Activated effector memory CD4-positive, alpha-beta T cell treated with Interleukin-2 at 50 U/mL for 16 hours (primary cell): ENCODE results near the gene RPAP3.
"Not testable (repeated sequence)": the region's sequence is repeated elsewhere in the genome, so short reads cannot be mapped to it uniquely, and the experiment has no call there.

Experiments used
- DNase-seq: peaks from one replicate; pipeline ENCODE4 v3.0.0-alpha.2; 2020

Gene RPAP3

DNA sequence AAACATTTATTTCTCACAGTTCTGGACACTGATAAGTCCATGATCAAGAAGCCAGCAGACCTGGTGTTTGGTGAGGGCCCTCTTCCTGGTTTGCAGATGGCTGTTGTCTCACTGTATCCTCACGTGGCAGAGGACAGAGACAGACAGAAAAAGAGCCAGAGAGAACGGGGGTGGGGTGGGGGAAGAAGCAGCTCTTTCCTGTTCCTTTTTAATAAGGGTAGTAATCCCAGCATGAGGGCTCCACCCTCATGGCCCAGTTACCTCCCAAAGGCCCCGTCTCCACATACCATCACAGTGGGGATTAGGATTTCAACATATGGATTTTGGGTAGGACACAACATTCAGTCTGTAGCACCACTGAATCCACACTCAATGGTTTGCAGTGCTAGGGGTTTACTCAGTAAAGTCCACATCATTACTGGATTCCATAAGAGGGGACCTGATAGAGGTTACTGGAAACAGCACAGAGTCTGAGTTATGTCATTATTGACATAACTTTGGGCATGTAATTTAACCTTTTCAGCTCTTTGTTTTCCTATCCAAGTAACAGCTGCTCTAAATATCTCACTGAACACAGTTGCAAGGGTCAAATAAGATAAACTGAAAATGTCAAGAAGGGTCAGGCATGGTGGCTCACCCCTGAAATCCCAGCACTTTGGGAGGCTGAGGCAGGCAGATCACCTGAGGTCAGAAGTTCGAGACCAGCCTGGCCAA lies 53.2 kb downstream of the RPAP3 start:
- no peak for DNase-seq

DNA sequence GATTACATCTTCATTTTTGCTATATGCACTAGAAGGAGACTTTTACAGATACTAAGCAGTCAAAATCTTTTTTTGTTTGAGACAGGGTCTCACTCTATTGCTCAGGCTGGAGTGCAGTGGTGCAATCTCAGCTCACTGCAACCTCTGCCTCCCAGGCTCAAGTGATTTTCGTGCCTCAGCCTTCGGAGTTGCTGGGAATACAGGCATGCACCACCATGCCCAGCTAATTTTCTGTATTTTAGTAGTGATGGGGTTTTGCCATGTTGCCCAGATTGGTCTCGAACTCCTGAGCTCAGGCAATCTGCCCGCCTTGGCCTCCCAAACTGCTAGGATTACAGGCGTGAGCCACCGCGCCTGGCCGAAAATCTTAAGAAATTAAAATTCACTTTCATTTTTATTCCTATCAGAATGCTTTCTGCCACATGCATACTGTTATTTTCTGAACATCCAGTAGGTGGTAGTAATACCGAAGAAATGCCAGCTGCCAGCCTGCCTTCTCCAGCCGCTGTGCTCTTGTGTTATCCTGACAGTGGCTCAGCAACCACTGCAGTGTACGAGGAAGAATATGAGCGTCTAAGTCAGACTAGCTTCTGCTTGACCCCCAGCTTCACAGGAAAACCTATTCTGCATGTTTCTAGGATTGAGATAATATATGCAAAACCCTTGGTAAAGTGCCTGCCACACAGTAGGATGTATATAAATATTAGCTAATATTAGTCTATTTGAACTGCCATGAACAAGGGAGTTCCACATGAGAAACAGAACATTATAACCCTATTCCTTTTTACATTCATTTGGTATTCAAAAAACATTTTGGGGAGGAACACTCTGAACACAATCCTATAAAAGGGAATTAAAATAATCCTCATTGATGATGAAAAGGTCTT lies 54.2 kb downstream of the RPAP3 start:
- DNase-seq = peak; percentile 19

DNA sequence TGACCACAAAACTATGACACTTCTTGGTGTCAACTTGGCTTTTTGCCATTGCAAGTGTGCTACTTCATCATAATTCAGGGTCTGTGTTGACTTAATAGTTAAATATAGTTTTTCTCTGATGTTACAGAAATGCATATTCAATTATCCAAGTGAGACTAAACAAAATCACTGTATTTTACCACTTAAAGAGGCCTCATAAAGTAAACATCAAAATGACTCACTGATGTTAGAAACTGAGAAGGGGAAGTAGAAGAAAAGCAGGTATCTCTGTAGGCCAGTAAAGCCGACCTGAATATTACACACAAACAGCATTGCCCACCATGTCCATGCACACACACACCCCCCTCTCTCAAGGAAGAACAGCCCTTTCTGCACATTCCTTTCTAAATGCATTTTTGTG lies 55.4 kb downstream of the RPAP3 start:
- DNase-seq = no peak

DNA sequence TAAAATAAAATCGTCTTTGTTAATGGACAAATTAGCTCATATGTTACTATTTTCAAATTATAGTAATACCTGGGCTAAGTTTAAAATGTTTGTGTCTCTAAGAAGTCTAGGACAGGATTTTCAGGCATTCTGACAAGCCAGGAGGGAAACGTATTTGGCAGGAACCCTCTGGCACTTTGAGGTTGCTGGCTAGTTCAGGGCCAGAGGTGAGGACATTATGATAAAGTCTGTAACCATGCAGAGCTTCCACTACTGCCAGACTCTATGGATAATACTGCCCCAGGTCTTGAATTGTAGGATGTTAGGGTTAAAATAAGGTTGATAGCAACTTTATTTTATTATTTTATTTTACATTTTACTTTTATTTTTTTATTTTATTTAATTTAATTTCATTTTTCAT lies 56.4 kb downstream of the RPAP3 start:
- DNase-seq = no peak

DNA sequence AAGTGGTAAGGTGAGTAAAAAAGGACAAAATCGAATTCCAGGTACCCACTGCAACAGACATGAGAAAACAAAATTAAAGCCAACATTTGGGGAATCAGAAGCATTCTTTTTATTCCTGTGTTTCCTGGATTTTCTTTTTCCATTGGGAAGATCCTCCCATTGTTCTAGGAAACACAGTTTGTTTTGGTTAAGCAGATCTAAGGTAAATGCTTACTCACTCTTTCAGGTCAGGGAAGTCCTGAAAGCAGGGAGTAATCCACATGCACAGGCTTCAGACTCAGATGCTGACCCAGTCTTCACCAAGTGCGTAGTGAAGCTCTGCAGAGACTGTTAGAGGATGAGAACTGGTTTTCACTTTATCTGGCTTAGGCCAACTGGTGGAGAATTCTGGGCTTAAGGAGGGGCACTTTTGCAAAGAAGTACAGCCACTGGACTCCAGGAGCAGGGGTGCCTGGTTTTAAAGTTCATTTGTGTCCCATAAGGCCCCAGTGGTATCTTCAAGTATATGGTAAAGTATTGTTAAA lies 57.7 kb downstream of the RPAP3 start:
- no peak for DNase-seq

DNA sequence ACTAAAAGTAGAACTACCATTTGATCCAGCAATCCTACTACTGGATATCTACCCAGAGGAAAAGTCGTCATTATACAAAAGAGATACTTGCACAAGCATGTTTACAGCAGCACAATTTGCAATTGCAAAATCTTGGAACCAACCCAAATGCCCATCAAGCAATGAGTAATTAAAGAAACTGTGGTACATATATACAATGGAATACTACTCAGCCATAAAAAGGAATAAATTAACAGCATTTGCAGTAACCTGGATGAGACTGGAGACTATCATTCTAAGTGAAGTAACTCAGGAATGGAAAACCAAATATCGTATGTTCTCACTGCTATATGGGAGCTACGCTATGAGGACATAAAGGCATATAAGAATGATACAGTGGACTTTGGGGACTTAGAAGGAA lies 63.5 kb downstream of the RPAP3 start:
- DNase-seq = not testable (repeated sequence)

DNA sequence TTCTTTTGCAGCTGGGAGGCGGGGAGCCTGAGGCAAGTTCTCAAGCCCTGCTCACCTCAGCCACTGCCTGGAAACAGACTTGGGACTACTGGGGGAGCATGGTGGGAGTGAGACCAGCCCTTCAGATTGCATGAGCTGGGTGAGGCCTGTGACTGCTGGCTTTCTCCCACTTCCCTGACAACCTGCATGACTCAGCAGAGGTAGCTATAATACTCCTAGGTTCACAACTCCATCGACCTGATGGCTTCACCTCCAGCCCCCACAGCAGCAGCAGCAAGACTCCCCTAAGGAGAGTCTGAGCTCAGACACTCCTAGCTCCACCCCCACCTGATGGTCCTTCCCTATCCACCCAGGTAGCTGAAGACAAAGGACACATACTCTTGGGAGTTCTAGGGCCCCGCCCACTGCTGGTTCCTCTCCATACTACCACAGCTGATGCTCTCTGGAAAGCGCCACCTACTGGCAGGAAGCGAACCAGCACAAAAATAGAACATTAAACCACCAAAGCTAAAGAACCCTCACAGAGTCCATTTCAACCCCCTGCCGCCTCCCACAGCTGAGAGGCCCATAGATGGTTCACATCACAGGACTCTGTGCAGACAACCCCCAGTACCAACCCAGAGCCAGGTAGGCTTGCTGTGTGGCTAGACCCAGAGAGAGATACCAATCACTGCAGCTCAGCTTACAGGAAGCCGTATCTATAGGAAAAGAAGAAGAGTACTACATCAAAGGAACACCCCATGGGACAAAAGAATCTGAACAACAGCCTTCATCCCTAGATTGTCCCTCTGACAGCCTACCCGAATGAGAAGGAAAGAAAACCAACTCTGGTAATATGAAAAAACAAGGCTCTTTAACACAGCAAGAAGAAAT lies 68.7 kb downstream of the RPAP3 start:
- DNase-seq = peak; percentile 13

DNA sequence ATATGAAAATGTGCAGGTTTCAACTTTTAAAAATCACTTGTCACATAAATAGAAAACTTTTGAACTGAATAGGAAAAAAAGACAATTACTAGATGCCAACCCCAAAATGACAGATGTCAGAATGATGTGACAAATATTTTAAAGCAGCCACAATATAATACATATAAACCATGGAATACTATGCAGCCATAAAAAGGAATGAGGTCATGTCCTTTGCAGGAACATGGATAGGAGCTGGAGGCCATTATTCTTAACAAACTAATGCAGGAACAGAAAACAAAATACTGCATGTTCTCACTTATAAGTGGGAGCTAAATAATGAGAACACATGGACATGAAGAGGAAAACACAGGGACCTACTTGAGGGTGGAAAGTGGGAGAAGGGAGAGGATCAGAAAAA lies 70.1 kb downstream of the RPAP3 start:
- not testable (repeated sequence) for DNase-seq

DNA sequence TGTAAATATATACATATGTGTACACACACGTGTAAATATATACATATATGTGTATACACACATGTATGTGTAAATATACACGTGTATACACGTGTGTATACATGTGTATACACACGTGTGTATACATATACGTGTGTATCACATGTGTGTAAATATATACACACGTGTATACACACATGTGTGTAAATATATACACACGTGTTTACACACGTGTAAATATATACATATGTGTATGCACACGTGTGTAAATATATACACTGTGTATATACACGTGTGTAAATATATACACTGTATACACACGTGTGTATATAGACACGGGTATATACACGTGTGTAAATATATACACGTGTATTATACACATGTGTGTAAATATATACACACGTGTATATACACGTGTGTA lies 71.7 kb downstream of the RPAP3 start:
- DNase-seq = no peak

DNA sequence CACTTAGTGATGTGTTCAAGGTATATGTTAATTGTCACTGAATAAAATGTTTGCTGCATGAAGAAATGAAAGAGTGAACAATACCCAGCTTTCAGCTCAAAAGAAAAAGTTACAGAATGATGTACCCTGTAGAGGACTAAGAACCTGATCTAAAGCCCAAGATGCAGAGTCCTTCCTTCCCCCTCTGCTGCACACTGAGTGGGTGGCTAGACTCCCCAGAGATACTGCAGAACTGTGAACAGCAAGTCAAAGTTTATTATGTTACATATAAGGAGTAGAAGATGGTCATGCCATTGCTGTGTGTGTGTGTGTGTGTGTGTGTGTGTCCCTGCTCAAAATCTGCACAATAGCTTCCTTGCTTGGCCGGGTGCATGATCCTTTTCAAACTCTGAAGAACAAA lies 83.9 kb downstream of the RPAP3 start:
- no peak for DNase-seq

DNA sequence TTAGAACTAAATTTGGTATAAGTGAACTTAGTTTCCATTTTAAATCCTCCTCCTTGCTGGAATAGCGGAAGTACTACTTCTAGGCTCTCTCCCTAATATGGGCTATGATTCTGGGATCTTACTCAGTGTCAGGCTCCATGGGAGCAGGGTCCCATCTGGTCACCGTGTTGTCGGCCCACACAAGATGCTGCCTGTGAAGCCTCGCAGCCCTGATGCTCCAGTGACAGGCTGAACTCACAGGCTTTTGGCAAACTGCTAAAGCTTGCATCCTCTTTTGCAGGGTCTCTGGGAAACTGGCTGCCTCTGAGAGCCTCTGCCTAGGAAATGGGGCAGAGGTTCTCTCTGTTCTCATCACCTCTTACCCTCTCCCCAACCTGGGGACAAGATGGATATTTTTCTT lies 88.4 kb downstream of the RPAP3 start:
- DNase-seq = no peak

DNA sequence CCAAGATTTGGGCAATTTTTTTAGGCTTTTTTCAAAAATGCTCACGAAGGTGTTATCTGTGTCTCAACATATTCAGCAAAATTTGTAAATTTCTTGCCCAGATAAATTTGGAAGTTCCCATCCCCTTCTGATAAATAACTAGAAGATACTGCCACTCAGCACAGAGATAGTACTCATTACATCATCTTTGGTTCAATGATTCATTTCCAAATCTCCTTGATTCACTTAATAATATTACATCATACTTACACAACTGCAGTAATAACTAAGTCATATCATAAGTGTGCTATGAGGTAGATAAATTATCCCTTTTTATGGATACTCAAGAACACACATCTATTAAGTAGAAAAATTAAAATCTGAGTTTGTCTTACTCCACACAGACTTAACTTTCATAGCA lies 89.4 kb downstream of the RPAP3 start:
- DNase-seq = no peak

DNA sequence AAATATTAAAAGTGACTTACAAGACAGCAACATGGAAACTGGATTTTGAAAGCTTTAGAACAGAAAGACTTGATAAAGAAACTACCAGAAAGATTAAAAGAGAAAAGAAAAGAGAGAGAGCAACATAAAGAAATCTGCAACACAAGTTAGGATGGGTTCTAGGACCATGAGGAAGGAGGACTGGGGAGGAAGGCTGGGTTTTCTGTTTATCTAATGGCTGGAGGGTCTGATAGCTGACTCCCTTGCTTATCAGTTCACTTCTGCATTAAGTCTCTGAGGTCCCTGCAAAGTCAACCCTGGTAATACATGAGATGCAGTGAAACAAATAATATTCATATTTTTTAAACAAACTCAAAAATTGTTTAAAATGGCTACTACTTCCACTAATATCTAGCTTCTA lies 90.1 kb downstream of the RPAP3 start:
- DNase-seq = no peak

DNA sequence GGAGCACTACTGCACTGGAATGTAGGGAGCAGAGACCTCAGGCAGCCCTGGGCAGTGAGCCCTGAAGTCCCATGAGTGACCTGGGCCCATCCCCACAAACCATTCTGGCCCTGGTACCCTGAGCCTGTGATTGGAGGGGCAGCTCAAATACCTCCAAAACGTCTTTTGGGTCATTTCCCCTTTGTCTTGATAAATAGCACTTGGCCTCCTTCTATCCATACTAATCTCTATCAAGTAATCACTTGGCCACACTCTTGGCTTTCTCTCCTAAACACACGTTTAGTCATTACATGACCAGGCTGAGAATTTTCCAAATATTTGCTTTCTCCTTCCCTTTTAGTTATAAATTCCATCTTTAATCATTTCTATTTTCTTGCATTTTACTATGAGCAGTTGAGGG lies 91.3 kb downstream of the RPAP3 start:
- no peak for DNase-seq

DNA sequence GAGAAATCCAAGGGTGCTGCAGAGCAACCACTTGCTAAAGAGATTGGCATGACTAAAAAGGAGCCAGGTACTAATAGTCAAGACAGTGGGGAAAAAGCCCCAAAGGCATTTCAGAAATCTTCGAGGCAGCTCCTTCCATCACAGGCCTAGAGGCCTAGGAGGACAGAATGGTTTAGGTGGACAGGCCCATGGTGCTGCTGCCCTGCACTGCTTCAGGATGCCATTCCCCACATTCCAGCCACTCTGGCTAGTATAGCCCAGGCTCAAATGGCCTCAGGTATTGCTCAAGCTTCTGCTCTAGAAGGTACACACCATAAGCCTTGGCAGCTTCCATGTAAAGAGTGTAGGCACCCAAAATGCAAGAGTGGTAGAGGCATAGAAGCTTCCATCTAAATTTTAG lies 92.9 kb downstream of the RPAP3 start:
- DNase-seq = no peak

DNA sequence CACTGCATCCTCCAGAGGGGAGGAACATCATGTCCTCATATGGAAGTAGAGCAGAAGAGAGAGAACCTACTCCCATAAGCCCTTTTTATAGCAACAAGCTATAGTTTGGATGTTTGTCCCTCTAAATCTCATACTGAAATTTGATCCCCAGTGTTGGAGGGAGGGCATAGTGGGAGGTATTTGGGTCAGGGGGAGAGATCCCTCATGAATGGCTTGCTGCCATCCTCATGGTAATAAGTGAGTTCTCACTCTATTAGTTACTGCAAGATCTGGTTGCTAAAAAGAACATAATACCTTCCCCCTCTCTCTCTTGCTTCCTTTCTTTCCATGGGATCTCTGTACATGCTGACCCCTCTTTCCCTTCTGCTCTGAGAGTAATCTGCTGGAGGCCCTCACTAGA lies 93.9 kb downstream of the RPAP3 start:
- no peak for DNase-seq
